Hepatocyte (in vitro differentiated cells): ENCODE data around the gene OR9Q1. TPM values are rescaled to one million over a fixed set of nuclear protein-coding genes. Genes with fewer than 3 reads are reported as not detected.

ENCODE experiments used
- DNase-seq: peaks from one replicate; pipeline ENCODE4 v3.0.0-alpha.2; 2016; ENCODE audit warnings: low spot score
- H2AFZ ChIP-seq: fragments of 200-600 bp; sonication (generic); 2 replicates; pipeline ENCODE4 v1.6.0; 2016; ENCODE audit warnings: antibody characterized with exemption, mild to moderate bottlenecking
- H3K27ac ChIP-seq: fragments of 200-600 bp; sonication (generic); 2 replicates; pipeline ENCODE4 v1.5.1; 2016; ENCODE audit warnings: mild to moderate bottlenecking
- H3K27me3 ChIP-seq: fragments of 200-600 bp; sonication (generic); 2 replicates; pipeline ENCODE4 v1.6.1; 2016
- H3K36me3 ChIP-seq: fragments of 200-600 bp; sonication (generic); replicated peaks from 2 replicates; pipeline ENCODE4 v1.5.1; 2016; ENCODE audit warnings: low read depth; ENCODE audit not compliant: insufficient read depth
- H3K4me1 ChIP-seq: fragments of 200-600 bp; sonication (generic); 2 replicates; pipeline ENCODE4 v1.5.1; 2016; ENCODE audit warnings: mild to moderate bottlenecking, moderate library complexity; ENCODE audit not compliant: insufficient read depth
- H3K4me2 ChIP-seq: fragments of 200-600 bp; sonication (generic); 2 replicates; pipeline ENCODE4 v1.6.0; 2016
- H3K4me3 ChIP-seq: fragments of 200-600 bp; sonication (generic); 2 replicates; pipeline ENCODE4 v1.5.1; 2016; ENCODE audit warnings: mild to moderate bottlenecking
- H3K79me2 ChIP-seq: fragments of 200-600 bp; sonication (generic); 2 replicates; pipeline ENCODE4 v1.6.0; 2017; ENCODE audit warnings: mild to moderate bottlenecking
- H3K9me2 ChIP-seq: fragments of 200-600 bp; sonication (generic); replicated peaks from 2 replicates; pipeline ENCODE4 v1.6.0; 2017; ENCODE audit warnings: mild to moderate bottlenecking; ENCODE audit not compliant: insufficient read depth
- H3K9me3 ChIP-seq: fragments of 200-600 bp; sonication (generic); 2 replicates; pipeline ENCODE4 v1.5.1; 2016; ENCODE audit warnings: low read depth, mild to moderate bottlenecking
- H4K20me1 ChIP-seq: fragments of 200-600 bp; sonication (generic); 2 replicates; pipeline ENCODE4 v1.6.0; 2016; ENCODE audit warnings: mild to moderate bottlenecking; ENCODE audit not compliant: insufficient read depth, poor library complexity, severe bottlenecking
- CTCF ChIP-seq: fragments of 200-600 bp; sonication (generic); IDR thresholded peaks from 2 replicates; pipeline ENCODE4 v1.5.1; 2016; ENCODE audit warnings: antibody characterized with exemption, mild to moderate bottlenecking; ENCODE audit not compliant: poor library complexity
- EZH2 ChIP-seq: fragments of 200-600 bp; sonication (generic); IDR thresholded peaks from 2 replicates; pipeline ENCODE4 v1.6.1; 2016; ENCODE audit warnings: antibody characterized with exemption, mild to moderate bottlenecking, borderline replicate concordance
- EZH2phosphoT487 ChIP-seq: fragments of 200-600 bp; sonication (generic); IDR thresholded peaks from one replicate; pipeline ENCODE4 v1.6.1; 2018; ENCODE audit warnings: antibody characterized with exemption, mild to moderate bottlenecking, low read depth, moderate library complexity; ENCODE audit not compliant: unreplicated experiment, severe bottlenecking
- WGBS: methylation state at CpG from one replicate; pipeline ENCODE4 v1.1.6; 2016; ENCODE audit warnings: low lambda C conversion rate; ENCODE audit errors: missing lambda C conversion rate; 5-methylcytosine and 5-hydroxymethylcytosine counted together
- polyA plus RNA-seq: library from polyadenylated mRNA; unstranded; fragments of >200 nt; fragmentation: Nextera tagmentation; extraction: Ambion mirVana; gene quantifications from 2 replicates; pipeline ENCODE4 v1.2.1, GENCODE V29; 2016
- total RNA-seq: library from RNA; depleted of rRNA; stranded (reverse); fragments of >200 nt; gene quantifications from 2 replicates; pipeline ENCODE4 v1.2.3, GENCODE V29; 2014

Gene OR9Q1
- total and polyA plus RNA-seq, 2 experiments from 2014 or later = not detected

GRCh38 chr11:58186938-58187337, 163.3 kb downstream of the OR9Q1 start:
- DNase-seq = no peak
- Histone ChIP-seq H3K79me2 (no peaks in the 10 kb centered on the region), H4K20me1 (no peaks in the 10 kb centered on the region), H3K4me1 (peaks cover 8% of the 10 kb centered on the region), H3K27me3 (no peaks in the 10 kb centered on the region), H2AFZ (no peak overlapping the region), H3K4me3 (no peak overlapping the region), H3K9me3 (no peaks in the 10 kb centered on the region), H3K4me2 (no peak overlapping the region), H3K36me3 (no peaks in the 10 kb centered on the region), H3K9me2 (no peaks in the 10 kb centered on the region), H3K27ac (no peak overlapping the region)
- TF ChIP-seq EZH2 (no peak), CTCF (no peak), EZH2phosphoT487 (no peak)
- 94% methylated on average over 4 of the region's 4 CpGs for WGBS

- Histone ChIP-seq H3K4me2 (no peak within 1 kb of the TSS), H3K27ac (no peak within 1 kb of the TSS), H3K9me3 (no peaks in the 10 kb centered on the region), H4K20me1 (no peaks in the 10 kb centered on the region), H3K79me2 (no peaks in the 10 kb centered on the region), H3K9me2 (no peaks in the 10 kb centered on the region), H3K36me3 (no peaks in the 10 kb centered on the region), H2AFZ (no peak within 1 kb of the TSS), H3K27me3 (no peaks in the 10 kb centered on the region), H3K4me3 (no peak within 1 kb of the TSS), H3K4me1 (peaks cover 11% of the 10 kb centered on the region)
- TF ChIP-seq EZH2phosphoT487 (no peak), EZH2 (no peak), CTCF (no peak)
- DNase-seq = no peak
- WGBS = 92% methylated on average over 2 of the region's 2 CpGs
Observed at GRCh38 chr11:58188770-58189169, 165.1 kb downstream of the OR9Q1 start, which contains the start of gene OR9Q2. OR9Q2 (plus strand) TSS chr11:58189070; CDS start chr11:58190491, 1,421 bp downstream.

- Histone ChIP-seq H3K4me3 (no peak overlapping the region), H3K4me1 (peaks cover 16% of the 10 kb centered on the region), H2AFZ (no peak overlapping the region), H3K9me3 (no peaks in the 10 kb centered on the region), H3K27me3 (no peaks in the 10 kb centered on the region), H3K4me2 (peak overlapping the region; percentile 18), H3K36me3 (no peaks in the 10 kb centered on the region), H3K79me2 (no peaks in the 10 kb centered on the region), H3K9me2 (no peaks in the 10 kb centered on the region), H4K20me1 (no peaks in the 10 kb centered on the region), H3K27ac (peak overlapping the region; percentile 78)
- WGBS = 61% methylated on average over 3 of the region's 3 CpGs
- TF ChIP-seq EZH2phosphoT487 (no peak), CTCF (no peak), EZH2 (no peak)
- DNase-seq = peak; percentile 58
Observed at GRCh38 chr11:58192229-58192628, 168.5 kb downstream of the OR9Q1 start.

GRCh38 chr11:58193391-58193790, 169.7 kb downstream of the OR9Q1 start:
- no peaks in the 10 kb centered on the region for H3K27me3 ChIP-seq
- peaks cover 5% of the 10 kb centered on the region for H3K9me3 ChIP-seq
- no peaks in the 10 kb centered on the region for H3K79me2 ChIP-seq
- no peak overlapping the region for H2AFZ ChIP-seq
- peak overlapping the region; percentile 78 for H3K27ac ChIP-seq
- no peaks in the 10 kb centered on the region for H3K36me3 ChIP-seq
- no peak for TF ChIP-seq EZH2phosphoT487
- TF ChIP-seq CTCF = no peak
- TF ChIP-seq EZH2 = no peak
- H4K20me1 ChIP-seq = no peaks in the 10 kb centered on the region
- H3K4me1 ChIP-seq = peaks cover 16% of the 10 kb centered on the region
- H3K4me3 ChIP-seq = no peak overlapping the region
- DNase-seq = peak; percentile 15
- peak overlapping the region; percentile 18 for H3K4me2 ChIP-seq
- no peaks in the 10 kb centered on the region for H3K9me2 ChIP-seq
